Stimulated activated CD4-positive, alpha-beta T cell treated with anti-CD3 and anti-CD28 coated beads, Interleukin-4, amount 100 ng/mL, for 48 hours (primary cell): Measurements from ENCODE around the gene UGT2A3.

ENCODE experiments used
- DNase-seq, 2 donors: peaks; one replicate each; pipeline ENCODE4 v3.0.0-alpha.2; 2020; ENCODE audit warnings: low read depth in 2 of 2

The UGT2A3 gene

GRCh38 chr4:68912807-68913206, 38.8 kb downstream of the UGT2A3 start:
- DNase-seq = no peak

- no peak for DNase-seq
These were observed 42.2 kb downstream of the UGT2A3 start for GRCh38 chr4:68909385-68909784.

GRCh38 chr4:68907788-68908700, 43.6 kb downstream of the UGT2A3 start:
- no peak for DNase-seq

GRCh38 chr4:68907245-68907644, 44.4 kb downstream of the UGT2A3 start:
- no peak for DNase-seq

GRCh38 chr4:68906780-68907137, 44.8 kb downstream of the UGT2A3 start:
- DNase-seq = no peak

GRCh38 chr4:68905939-68906779, 45.4 kb downstream of the UGT2A3 start:
- DNase-seq = no peak

- no peak for DNase-seq
These were observed 46.0 kb downstream of the UGT2A3 start for GRCh38 chr4:68905598-68905938.

- DNase-seq = no peak
These were observed 46.8 kb downstream of the UGT2A3 start for GRCh38 chr4:68904786-68905185.

GRCh38 chr4:68896749-68897148, 54.9 kb downstream of the UGT2A3 start:
- no peak for DNase-seq

- DNase-seq = no peak
These were observed 55.9 kb downstream of the UGT2A3 start for GRCh38 chr4:68895561-68896198.

- no peak for DNase-seq
These were observed 58.7 kb downstream of the UGT2A3 start for GRCh38 chr4:68892861-68893260.

GRCh38 chr4:68891678-68892077, 59.9 kb downstream of the UGT2A3 start:
- DNase-seq = no peak

- no peak for DNase-seq
These were observed 66.1 kb downstream of the UGT2A3 start for GRCh38 chr4:68885545-68885944.

- DNase-seq = no peak
These were observed 67.7 kb downstream of the UGT2A3 start for GRCh38 chr4:68883870-68884269.
